K562 (cell line): ENCODE results near the gene PPP1R16B.
"Not testable (repeated sequence)": the region's sequence is repeated elsewhere in the genome, so short reads cannot be mapped to it uniquely, and the experiment has no call there.

ENCODE experiments used
- CREB1 ChIP-seq, 2 experiments: sonication (generic) in 1 of 2; formaldehyde crosslinking in 1 of 2; IDR thresholded peaks; 2 replicates each; pipeline versions ENCODE4 v1.6.1 to v1.8.0; 2012 to 2022; ENCODE audit warnings: inconsistent platforms in 1 of 2, mild to moderate bottlenecking in 1 of 2, missing genetic modification reagents in 1 of 2, moderate library complexity in 1 of 2
- SMARCA4 ChIP-seq: fragments of 450-650 bp; IDR thresholded peaks from 2 replicates; pipeline ENCODE4 v1.6.1; 2016
- TAF1 ChIP-seq: IDR thresholded peaks from 2 replicates; pipeline ENCODE4 v1.6.1; 2011; ENCODE audit warnings: mild to moderate bottlenecking, low read length, moderate library complexity; ENCODE audit not compliant: insufficient read depth, control insufficient read depth, severe bottlenecking; ENCODE audit errors: extremely low read depth
- YY1 ChIP-seq, 3 experiments: IDR thresholded peaks; 2 replicates each; pipeline ENCODE4 v1.6.1; 2011; ENCODE audit warnings: low read length in 2 of 3, mild to moderate bottlenecking in 2 of 3, moderate library complexity in 2 of 3, borderline replicate concordance in 1 of 3, control low read depth in 1 of 3, low read depth in 1 of 3; ENCODE audit not compliant: insufficient read depth in 3 of 3, insufficient replicate concordance in 2 of 3, control insufficient read depth in 1 of 3, insufficient read length in 1 of 3; ENCODE audit errors: extremely low read depth in 1 of 3
- TF ChIP-seq, protein P1 (sequence below): sonication (generic); formaldehyde crosslinking; IDR thresholded peaks from 2 replicates; pipeline ENCODE4 v1.8.1; 2022; ENCODE audit warnings: missing genetic modification reagents
- TF ChIP-seq, protein P2 (sequence below): fragments of 200-600 bp; sonication (generic); IDR thresholded peaks from one replicate; pipeline ENCODE4 v1.6.1; 2012; ENCODE audit warnings: mild to moderate bottlenecking, low read depth, low read length, inconsistent platforms

DNA sequence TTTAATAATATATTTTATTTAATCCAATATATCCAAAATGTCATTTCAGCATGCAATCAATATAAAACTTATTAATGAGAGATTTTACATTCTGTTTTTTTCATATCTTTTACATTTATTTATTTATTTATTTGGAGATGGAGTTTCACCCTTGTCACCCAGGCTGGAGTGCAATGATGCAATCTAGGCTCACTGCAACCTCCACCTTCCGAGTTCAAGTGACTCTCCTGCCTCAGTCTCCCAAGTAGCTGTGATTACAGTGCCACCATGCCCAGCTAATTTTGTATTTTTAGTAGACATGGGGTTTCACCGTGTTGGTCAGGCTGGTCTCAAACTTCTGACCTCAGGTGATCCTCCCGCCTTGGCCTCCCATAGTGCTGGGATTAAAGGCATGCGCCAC is 54.4 kb downstream of the PPP1R16B start:
- TF ChIP-seq YY1 (IDR thresholded peaks at IDR 0.05; ENCODE audit: borderline replicate concordance in 1 of 3, control insufficient read depth in 1 of 3, extremely low read depth in 1 of 3, insufficient read depth in 3 of 3, insufficient read length in 1 of 3, insufficient replicate concordance in 2 of 3, low read depth in 1 of 3, low read length in 2 of 3); CREB1 (IDR thresholded peaks at IDR 0.05); CREB1 (CRISPR knock-in tag; IDR thresholded peaks at IDR 0.05); SMARCA4; TAF1: not testable (repeated sequence)
- TF ChIP-seq, protein P1, sequence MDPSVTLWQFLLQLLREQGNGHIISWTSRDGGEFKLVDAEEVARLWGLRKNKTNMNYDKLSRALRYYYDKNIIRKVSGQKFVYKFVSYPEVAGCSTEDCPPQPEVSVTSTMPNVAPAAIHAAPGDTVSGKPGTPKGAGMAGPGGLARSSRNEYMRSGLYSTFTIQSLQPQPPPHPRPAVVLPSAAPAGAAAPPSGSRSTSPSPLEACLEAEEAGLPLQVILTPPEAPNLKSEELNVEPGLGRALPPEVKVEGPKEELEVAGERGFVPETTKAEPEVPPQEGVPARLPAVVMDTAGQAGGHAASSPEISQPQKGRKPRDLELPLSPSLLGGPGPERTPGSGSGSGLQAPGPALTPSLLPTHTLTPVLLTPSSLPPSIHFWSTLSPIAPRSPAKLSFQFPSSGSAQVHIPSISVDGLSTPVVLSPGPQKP (CRISPR knock-in tag), result not testable (repeated sequence)
- TF ChIP-seq, protein P2, sequence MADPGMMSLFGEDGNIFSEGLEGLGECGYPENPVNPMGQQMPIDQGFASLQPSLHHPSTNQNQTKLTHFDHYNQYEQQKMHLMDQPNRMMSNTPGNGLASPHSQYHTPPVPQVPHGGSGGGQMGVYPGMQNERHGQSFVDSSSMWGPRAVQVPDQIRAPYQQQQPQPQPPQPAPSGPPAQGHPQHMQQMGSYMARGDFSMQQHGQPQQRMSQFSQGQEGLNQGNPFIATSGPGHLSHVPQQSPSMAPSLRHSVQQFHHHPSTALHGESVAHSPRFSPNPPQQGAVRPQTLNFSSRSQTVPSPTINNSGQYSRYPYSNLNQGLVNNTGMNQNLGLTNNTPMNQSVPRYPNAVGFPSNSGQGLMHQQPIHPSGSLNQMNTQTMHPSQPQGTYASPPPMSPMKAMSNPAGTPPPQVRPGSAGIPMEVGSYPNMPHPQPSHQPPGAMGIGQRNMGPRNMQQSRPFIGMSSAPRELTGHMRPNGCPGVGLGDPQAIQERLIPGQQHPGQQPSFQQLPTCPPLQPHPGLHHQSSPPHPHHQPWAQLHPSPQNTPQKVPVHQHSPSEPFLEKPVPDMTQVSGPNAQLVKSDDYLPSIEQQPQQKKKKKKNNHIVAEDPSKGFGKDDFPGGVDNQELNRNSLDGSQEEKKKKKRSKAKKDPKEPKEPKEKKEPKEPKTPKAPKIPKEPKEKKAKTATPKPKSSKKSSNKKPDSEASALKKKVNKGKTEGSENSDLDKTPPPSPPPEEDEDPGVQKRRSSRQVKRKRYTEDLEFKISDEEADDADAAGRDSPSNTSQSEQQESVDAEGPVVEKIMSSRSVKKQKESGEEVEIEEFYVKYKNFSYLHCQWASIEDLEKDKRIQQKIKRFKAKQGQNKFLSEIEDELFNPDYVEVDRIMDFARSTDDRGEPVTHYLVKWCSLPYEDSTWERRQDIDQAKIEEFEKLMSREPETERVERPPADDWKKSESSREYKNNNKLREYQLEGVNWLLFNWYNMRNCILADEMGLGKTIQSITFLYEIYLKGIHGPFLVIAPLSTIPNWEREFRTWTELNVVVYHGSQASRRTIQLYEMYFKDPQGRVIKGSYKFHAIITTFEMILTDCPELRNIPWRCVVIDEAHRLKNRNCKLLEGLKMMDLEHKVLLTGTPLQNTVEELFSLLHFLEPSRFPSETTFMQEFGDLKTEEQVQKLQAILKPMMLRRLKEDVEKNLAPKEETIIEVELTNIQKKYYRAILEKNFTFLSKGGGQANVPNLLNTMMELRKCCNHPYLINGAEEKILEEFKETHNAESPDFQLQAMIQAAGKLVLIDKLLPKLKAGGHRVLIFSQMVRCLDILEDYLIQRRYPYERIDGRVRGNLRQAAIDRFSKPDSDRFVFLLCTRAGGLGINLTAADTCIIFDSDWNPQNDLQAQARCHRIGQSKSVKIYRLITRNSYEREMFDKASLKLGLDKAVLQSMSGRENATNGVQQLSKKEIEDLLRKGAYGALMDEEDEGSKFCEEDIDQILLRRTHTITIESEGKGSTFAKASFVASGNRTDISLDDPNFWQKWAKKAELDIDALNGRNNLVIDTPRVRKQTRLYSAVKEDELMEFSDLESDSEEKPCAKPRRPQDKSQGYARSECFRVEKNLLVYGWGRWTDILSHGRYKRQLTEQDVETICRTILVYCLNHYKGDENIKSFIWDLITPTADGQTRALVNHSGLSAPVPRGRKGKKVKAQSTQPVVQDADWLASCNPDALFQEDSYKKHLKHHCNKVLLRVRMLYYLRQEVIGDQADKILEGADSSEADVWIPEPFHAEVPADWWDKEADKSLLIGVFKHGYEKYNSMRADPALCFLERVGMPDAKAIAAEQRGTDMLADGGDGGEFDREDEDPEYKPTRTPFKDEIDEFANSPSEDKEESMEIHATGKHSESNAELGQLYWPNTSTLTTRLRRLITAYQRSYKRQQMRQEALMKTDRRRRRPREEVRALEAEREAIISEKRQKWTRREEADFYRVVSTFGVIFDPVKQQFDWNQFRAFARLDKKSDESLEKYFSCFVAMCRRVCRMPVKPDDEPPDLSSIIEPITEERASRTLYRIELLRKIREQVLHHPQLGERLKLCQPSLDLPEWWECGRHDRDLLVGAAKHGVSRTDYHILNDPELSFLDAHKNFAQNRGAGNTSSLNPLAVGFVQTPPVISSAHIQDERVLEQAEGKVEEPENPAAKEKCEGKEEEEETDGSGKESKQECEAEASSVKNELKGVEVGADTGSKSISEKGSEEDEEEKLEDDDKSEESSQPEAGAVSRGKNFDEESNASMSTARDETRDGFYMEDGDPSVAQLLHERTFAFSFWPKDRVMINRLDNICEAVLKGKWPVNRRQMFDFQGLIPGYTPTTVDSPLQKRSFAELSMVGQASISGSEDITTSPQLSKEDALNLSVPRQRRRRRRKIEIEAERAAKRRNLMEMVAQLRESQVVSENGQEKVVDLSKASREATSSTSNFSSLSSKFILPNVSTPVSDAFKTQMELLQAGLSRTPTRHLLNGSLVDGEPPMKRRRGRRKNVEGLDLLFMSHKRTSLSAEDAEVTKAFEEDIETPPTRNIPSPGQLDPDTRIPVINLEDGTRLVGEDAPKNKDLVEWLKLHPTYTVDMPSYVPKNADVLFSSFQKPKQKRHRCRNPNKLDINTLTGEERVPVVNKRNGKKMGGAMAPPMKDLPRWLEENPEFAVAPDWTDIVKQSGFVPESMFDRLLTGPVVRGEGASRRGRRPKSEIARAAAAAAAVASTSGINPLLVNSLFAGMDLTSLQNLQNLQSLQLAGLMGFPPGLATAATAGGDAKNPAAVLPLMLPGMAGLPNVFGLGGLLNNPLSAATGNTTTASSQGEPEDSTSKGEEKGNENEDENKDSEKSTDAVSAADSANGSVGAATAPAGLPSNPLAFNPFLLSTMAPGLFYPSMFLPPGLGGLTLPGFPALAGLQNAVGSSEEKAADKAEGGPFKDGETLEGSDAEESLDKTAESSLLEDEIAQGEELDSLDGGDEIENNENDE, result not testable (repeated sequence)
